Vagina (tissue), 2 donors: ENCODE data around the gene PPIC.

Source experiments
- CTCF ChIP-seq, 3 experiments: fragments of 450-650 bp in 2 of 3; fragments of 200-600 bp in 1 of 3; sonication (generic) in 1 of 3; IDR thresholded peaks; one replicate each; pipeline ENCODE4 v1.5.1; 2017 to 2019; ENCODE audit warnings: antibody characterized with exemption in 3 of 3, mild to moderate bottlenecking in 2 of 3, moderate library complexity in 2 of 3
- POLR2A ChIP-seq, 2 donors: fragments of 450-650 bp; IDR thresholded peaks; one replicate each; pipeline ENCODE4 v1.6.1; 2017; ENCODE audit warnings: antibody characterized with exemption in 2 of 2, mild to moderate bottlenecking in 2 of 2, moderate library complexity in 2 of 2

GRCh38 chr5:122996091-122996490 lies 40.4 kb downstream of the PPIC start:
- no peak for TF ChIP-seq CTCF (IDR thresholded peaks at IDR 0.05)
- no peak for TF ChIP-seq POLR2A (IDR thresholded peaks at IDR 0.05)
